ENCODE data around the gene NPIPB8. TPM values are rescaled to one million over a fixed set of nuclear protein-coding genes. Genes with fewer than 3 reads are reported as not detected.
"Not testable (repeated sequence)": the region's sequence is repeated elsewhere in the genome, so short reads cannot be mapped to it uniquely, and the experiment has no call there.

Gene NPIPB8
- total RNA-seq, 1 donor from 2014 or later, result 0.98 TPM

GRCh38 chr16:28623172-28623711 is 14.6 kb upstream of the NPIPB8 start:
- intact Hi-C loops (cut with micrococcal nuclease), result no loop called here

- intact Hi-C loops (cut with micrococcal nuclease), result not testable (repeated sequence)
These were observed 7.0 kb upstream of the NPIPB8 start for GRCh38 chr16:28630905-28631304.

- intact Hi-C loops (cut with micrococcal nuclease), result not testable (repeated sequence)
These were observed 1.6 kb upstream of the NPIPB8 start for GRCh38 chr16:28636093-28636823.

- intact Hi-C loops (cut with micrococcal nuclease), result not testable (repeated sequence)
These were observed 494 bp downstream of the NPIPB8 start for GRCh38 chr16:28638359-28638758.

- intact Hi-C loops (cut with micrococcal nuclease), result not testable (repeated sequence)
These were observed 2.1 kb downstream of the NPIPB8 start for GRCh38 chr16:28639959-28640358.

- intact Hi-C loops (cut with micrococcal nuclease), result not testable (repeated sequence)
These were observed 28.4 kb downstream of the NPIPB8 start for GRCh38 chr16:28666264-28666663.

GRCh38 chr16:28667480-28667879 is 29.6 kb downstream of the NPIPB8 start:
- intact Hi-C loops (cut with micrococcal nuclease), result not testable (repeated sequence)

- intact Hi-C loops (cut with micrococcal nuclease), result not testable (repeated sequence)
These were observed 30.3 kb downstream of the NPIPB8 start for GRCh38 chr16:28668199-28668598.

- intact Hi-C loops (cut with micrococcal nuclease), result not testable (repeated sequence)
These were observed 50.6 kb downstream of the NPIPB8 start for GRCh38 chr16:28688327-28688952.

- intact Hi-C loops (cut with micrococcal nuclease), result not testable (repeated sequence)
These were observed 51.6 kb downstream of the NPIPB8 start for GRCh38 chr16:28689425-28689824.

GRCh38 chr16:28691722-28692121 is 53.9 kb downstream of the NPIPB8 start:
- intact Hi-C loops (cut with micrococcal nuclease), result not testable (repeated sequence)

- intact Hi-C loops (cut with micrococcal nuclease), result not testable (repeated sequence)
These were observed 55.5 kb downstream of the NPIPB8 start for GRCh38 chr16:28693257-28693950.

GRCh38 chr16:28699792-28700191 is 61.9 kb downstream of the NPIPB8 start:
- intact Hi-C loops (cut with micrococcal nuclease), result not testable (repeated sequence)

- intact Hi-C loops (cut with micrococcal nuclease), result not testable (repeated sequence)
These were observed 62.5 kb downstream of the NPIPB8 start for GRCh38 chr16:28700349-28700748.

GRCh38 chr16:28701384-28701783 is 63.5 kb downstream of the NPIPB8 start:
- intact Hi-C loops (cut with micrococcal nuclease), result not testable (repeated sequence)

- intact Hi-C loops (cut with micrococcal nuclease), result not testable (repeated sequence)
These were observed 66.4 kb downstream of the NPIPB8 start for GRCh38 chr16:28704246-28704645.

Other genes with a start within 250 kb of the NPIPB8 start
- 104 and 115 TPM in 2 replicates for gene EIF3CL, start 234.2 kb upstream of the NPIPB8 start, total RNA-seq
- gene NPIPB7, start 165.7 kb upstream of the NPIPB8 start, total RNA-seq, result 0.43 and 0.66 TPM in 2 replicates
- gene CLN3, start 146.0 kb upstream of the NPIPB8 start, total RNA-seq, result 52.1 and 52.5 TPM in 2 replicates
- gene APOBR, start 143.4 kb upstream of the NPIPB8 start, total RNA-seq, result 23.1 and 24.0 TPM in 2 replicates
- gene IL27, start 131.2 kb upstream of the NPIPB8 start, total RNA-seq, result not detected in 2 replicates
- gene NUPR1, start 99.1 kb upstream of the NPIPB8 start, total RNA-seq, result not detected in 2 replicates
- 43.4 and 44.1 TPM in 2 replicates for gene SGF29, start 84.1 kb upstream of the NPIPB8 start, total RNA-seq
- gene SULT1A2, start 41.0 kb upstream of the NPIPB8 start, total RNA-seq, result 0.30 and 0.45 TPM in 2 replicates
- 7.4 and 10.0 TPM in 2 replicates for gene SULT1A1, start 28.0 kb upstream of the NPIPB8 start, total RNA-seq
- 773 and 800 TPM in 2 replicates for gene EIF3C, start 73.4 kb downstream of the NPIPB8 start, total RNA-seq
- gene NPIPB9, start 113.7 kb downstream of the NPIPB8 start, total RNA-seq, result 5.4 and 6.3 TPM in 2 replicates
- 264 and 277 TPM in 2 replicates for gene ATXN2L, start 184.9 kb downstream of the NPIPB8 start, total RNA-seq
- gene TUFM, start 208.3 kb downstream of the NPIPB8 start, total RNA-seq, result 138 and 143 TPM in 2 replicates
- gene SH2B1, start 225.8 kb downstream of the NPIPB8 start, total RNA-seq, result 53.8 and 55.1 TPM in 2 replicates
- 1.6 and 2.2 TPM in 2 replicates for gene ATP2A1, start 240.4 kb downstream of the NPIPB8 start, total RNA-seq